OCI-LY7 (cell line): ENCODE results near the gene PARG.

Source experiments
- CTCF ChIP-seq: fragments of 200-600 bp; sonication (generic); conservative IDR thresholded peaks from 2 replicates; pipeline ENCODE4 v1.5.1; 2014; ENCODE audit warnings: mild to moderate bottlenecking, antibody characterized with exemption, low read length, moderate library complexity, mixed read lengths
- EZH2phosphoT487 ChIP-seq: fragments of 200-600 bp; sonication (generic); IDR thresholded peaks from 2 replicates; pipeline ENCODE4 v1.6.1; 2018; ENCODE audit warnings: low read depth, borderline replicate concordance, mild to moderate bottlenecking, mixed run types, antibody characterized with exemption, low read length, moderate library complexity, mixed read lengths

- no peak for TF ChIP-seq CTCF
- TF ChIP-seq EZH2phosphoT487, result no peak
These were observed 172.1 kb downstream of the PARG start for GRCh38 chr10:49769692-49770091.
